ENCODE results near the gene PLCH2. TPM values are rescaled to one million over a fixed set of nuclear protein-coding genes. Genes with fewer than 3 reads are reported as not detected.

PLCH2 gene
- total and polyA plus RNA-seq, 9 of the 15 experiments (the other 6 are each of a cell fraction or from before 2014, with no cell fraction given): 0.16 TPM; not detected in 8

GRCh38 chr1:2468041-2468472 is 8.0 kb upstream of the PLCH2 start (continued):
- TF ChIP-seq CLOCK (CRISPR knock-in tag; IDR thresholded peaks at IDR 0.05; ENCODE audit: borderline replicate concordance): no peak
- TF ChIP-seq ZBTB7A (IDR thresholded peaks at IDR 0.05; ENCODE audit: borderline replicate concordance, control insufficient read depth, low read depth, low read length): peak; percentile 23; the same call in 1 of the 2 replicates
- TF ChIP-seq HEY1 (CRISPR knock-in tag; IDR thresholded peaks at IDR 0.05; ENCODE audit: borderline replicate concordance): no peak
- no peak for TF ChIP-seq RBM22 (IDR thresholded peaks at IDR 0.05; ENCODE audit: low read depth, low read length, poor library complexity, severe bottlenecking)
- 0 out of 4 replicates have a peak, but pooled peaks of 1 of the 2 experiments have one; percentile 20 for TF ChIP-seq MAZ (CRISPR knock-in tag; conservative IDR thresholded peaks at IDR 0.05 in 1 of 2, IDR thresholded peaks at IDR 0.05 in 1 of 2)
- TF ChIP-seq CXXC5 (CRISPR knock-in tag; IDR thresholded peaks at IDR 0.05): no peak
- TF ChIP-seq ETS1 (conservative IDR thresholded peaks at IDR 0.05; ENCODE audit: control insufficient read depth, low read depth, low read length): no peak
- TF ChIP-seq PURB (CRISPR knock-in tag; IDR thresholded peaks at IDR 0.05; ENCODE audit: low read depth): no peak
- TF ChIP-seq ZNF146 (CRISPR knock-in tag; IDR thresholded peaks at IDR 0.05; ENCODE audit: unreplicated experiment): no peak
- no peak for TF ChIP-seq SMARCA4 (IDR thresholded peaks at IDR 0.05)
- no peak for TF ChIP-seq FOXK2 (conservative IDR thresholded peaks at IDR 0.05 in 1 of 2, IDR thresholded peaks at IDR 0.05 in 1 of 2; ENCODE audit: low read depth in 2 of 2)
- no peak for TF ChIP-seq HDAC3 (IDR thresholded peaks at IDR 0.05; ENCODE audit: borderline replicate concordance, partially characterized antibody)
- TF ChIP-seq FIP1L1 (IDR thresholded peaks at IDR 0.05; ENCODE audit: low read depth, low read length, poor library complexity, severe bottlenecking): no peak
- TF ChIP-seq NFATC3 (IDR thresholded peaks at IDR 0.05): no peak
- TF ChIP-seq ZFP1 (CRISPR knock-in tag; IDR thresholded peaks at IDR 0.05): no peak
- no peak for TF ChIP-seq ZNF699 (CRISPR knock-in tag; IDR thresholded peaks at IDR 0.05; ENCODE audit: insufficient replicate concordance)
- no peak for TF ChIP-seq STAT5A (IDR thresholded peaks at IDR 0.05; ENCODE audit: borderline replicate concordance, low read length)
- TF ChIP-seq HDAC8 (tag; IDR thresholded peaks at IDR 0.05): no peak
- peak in 1 of 2 experiments; percentile 42; a peak in 3 of 4 replicates for TF ChIP-seq NRF1 (conservative IDR thresholded peaks at IDR 0.05 in 1 of 2, IDR thresholded peaks at IDR 0.05 in 1 of 2)
- TF ChIP-seq STAT6 (CRISPR knock-in tag; IDR thresholded peaks at IDR 0.05): no peak
- TF ChIP-seq ZBTB26 (CRISPR knock-in tag; IDR thresholded peaks at IDR 0.05): no peak
